ENCODE data around the gene SLC16A12. TPM values are rescaled to one million over a fixed set of nuclear protein-coding genes. Genes with fewer than 3 reads are reported as not detected.
A peak's percentile ranks its signal among the peaks of the same experiment; 100 is the strongest.

SLC16A12 gene
- total and polyA plus RNA-seq, 2 donors (not counting 3 experiments of a cell fraction or from before 2014, with no cell fraction given) = not detected

DNA sequence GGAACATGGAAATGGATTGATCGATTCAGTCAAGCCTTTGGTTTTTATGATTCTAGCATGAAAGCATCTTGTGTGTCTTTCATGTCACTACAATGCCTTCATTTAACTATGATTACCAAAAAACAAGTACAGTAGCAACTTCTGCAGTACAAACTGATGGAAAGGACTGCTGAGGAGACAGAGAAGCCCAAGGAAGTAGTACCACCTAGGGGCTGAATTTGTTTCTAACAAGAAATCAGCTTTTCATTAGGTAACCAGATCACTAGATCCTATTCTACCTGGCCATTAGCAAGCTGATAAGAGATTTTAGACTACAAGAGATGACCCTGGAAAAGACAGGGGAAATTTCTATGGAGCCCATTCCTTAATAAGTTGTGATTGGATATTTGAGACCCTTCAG lies 146.1 kb downstream of the SLC16A12 start:
- Histone ChIP-seq H4K20me1 (replicated peaks; ENCODE audit: control insufficient read depth, extremely low read depth, insufficient read depth, low read length) (no peaks in the 10 kb centered on the region), H2AFZ (ENCODE audit: low read depth, low read length) (no peak overlapping the region), H3K36me3 (ENCODE audit: control insufficient read depth in 2 of 2, extremely low read depth in 1 of 2, insufficient read depth in 2 of 2, low read length in 2 of 2) (no peaks in the 10 kb centered on the region), H3K4me2 (ENCODE audit: insufficient read depth, low read length) (no peak overlapping the region), H3K9me1 (replicated peaks; ENCODE audit: control insufficient read depth, extremely low read depth, insufficient read depth, low read length) (no peaks in the 10 kb centered on the region), H3K9ac (replicated peaks; ENCODE audit: extremely low read depth, insufficient read depth, low read length) (no peak overlapping the region), H3K27ac (ENCODE audit: insufficient read depth, low read depth, low read length) (no peak overlapping the region), H3K4me3 (replicated peaks in 1 of 3; ENCODE audit: insufficient read depth in 1 of 3, low read depth in 1 of 3, low read length in 3 of 3) (no peak overlapping the region), H3K79me2 (ENCODE audit: control insufficient read depth, insufficient read depth, low read length) (no peaks in the 10 kb centered on the region), H3K9me3 (replicated peaks; ENCODE audit: control insufficient read depth, insufficient read depth, low read length) (no peaks in the 10 kb centered on the region), H3K4me1 (ENCODE audit: control insufficient read depth, extremely low read depth, insufficient read depth, low read length) (peaks cover 10% of the 10 kb centered on the region), H3K27me3 (ENCODE audit: control insufficient read depth in 2 of 2, insufficient read depth in 2 of 2, low read length in 2 of 2) (peaks cover 2 to 3% of the 10 kb centered on the region in 2 experiments)
- DNase-seq (ENCODE audit: low read depth, low spot score) (peak; percentile 45), FAIRE-seq (no peak)
- dilution Hi-C loops (cut with MboI; ENCODE audit: extremely low pct_ligation_motif_present, low sequenced_read_pairs) = no loop called here
- CTCF ChIA-PET = interaction anchor here (0.8 to 2.4 kb wide), 8 partner anchors 14 to 402 kb away, joined by 3 to 21 read pairs (median 4); no protein-coding TSS in a partner anchor
- no TSS peak for BruUV-seq (replicated peaks)
- intact Hi-C loops (cut with micrococcal nuclease) = loop anchor here (1.0 kb wide), 1 partner anchor 172 kb away; no protein-coding TSS in a partner anchor
- TF ChIP-seq EZH2 (IDR thresholded peaks at IDR 0.05; ENCODE audit: borderline replicate concordance, low read depth, low read length, severe bottlenecking) = no peak
- TF ChIP-seq, protein P1, sequence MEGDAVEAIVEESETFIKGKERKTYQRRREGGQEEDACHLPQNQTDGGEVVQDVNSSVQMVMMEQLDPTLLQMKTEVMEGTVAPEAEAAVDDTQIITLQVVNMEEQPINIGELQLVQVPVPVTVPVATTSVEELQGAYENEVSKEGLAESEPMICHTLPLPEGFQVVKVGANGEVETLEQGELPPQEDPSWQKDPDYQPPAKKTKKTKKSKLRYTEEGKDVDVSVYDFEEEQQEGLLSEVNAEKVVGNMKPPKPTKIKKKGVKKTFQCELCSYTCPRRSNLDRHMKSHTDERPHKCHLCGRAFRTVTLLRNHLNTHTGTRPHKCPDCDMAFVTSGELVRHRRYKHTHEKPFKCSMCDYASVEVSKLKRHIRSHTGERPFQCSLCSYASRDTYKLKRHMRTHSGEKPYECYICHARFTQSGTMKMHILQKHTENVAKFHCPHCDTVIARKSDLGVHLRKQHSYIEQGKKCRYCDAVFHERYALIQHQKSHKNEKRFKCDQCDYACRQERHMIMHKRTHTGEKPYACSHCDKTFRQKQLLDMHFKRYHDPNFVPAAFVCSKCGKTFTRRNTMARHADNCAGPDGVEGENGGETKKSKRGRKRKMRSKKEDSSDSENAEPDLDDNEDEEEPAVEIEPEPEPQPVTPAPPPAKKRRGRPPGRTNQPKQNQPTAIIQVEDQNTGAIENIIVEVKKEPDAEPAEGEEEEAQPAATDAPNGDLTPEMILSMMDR (IDR thresholded peaks at IDR 0.05; ENCODE audit: extremely low read depth in 1 of 2, insufficient read depth in 1 of 2, low read depth in 1 of 2, low read length in 2 of 2) = peak in 1 of 2 donors; percentile 21
- POLR2A ChIA-PET = no interaction called here

DNA sequence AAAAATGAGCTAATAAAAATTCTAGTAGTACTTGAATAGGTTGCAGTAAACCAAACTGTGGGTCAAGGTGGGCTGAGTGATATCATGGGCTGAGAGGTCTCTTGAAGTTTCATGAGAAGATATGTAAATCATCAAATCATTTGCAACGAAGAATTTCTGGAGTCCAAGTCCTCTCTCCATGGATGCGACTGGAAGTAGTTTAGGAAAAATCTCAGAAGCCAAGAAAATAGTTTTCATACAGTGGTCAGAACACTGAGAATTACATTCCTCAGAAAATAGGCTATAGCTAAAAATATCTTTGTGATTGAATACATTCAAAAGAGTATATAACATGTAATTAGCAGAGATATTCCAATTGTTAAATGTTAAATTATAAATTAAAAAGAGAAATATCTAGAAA lies 146.6 kb downstream of the SLC16A12 start:
- H3K4me3 ChIP-seq (replicated peaks in 1 of 3; ENCODE audit: insufficient read depth in 1 of 3, low read depth in 1 of 3, low read length in 3 of 3) = no peak overlapping the region
- no peak overlapping the region for H3K27ac ChIP-seq (ENCODE audit: insufficient read depth, low read depth, low read length)
- ChIA-PET POLR2A (no interaction called here), CTCF (interaction anchor here (0.8 to 2.4 kb wide), 8 partner anchors 14 to 402 kb away, joined by 3 to 21 read pairs (median 4); no protein-coding TSS in a partner anchor)
- no peak overlapping the region for H3K9ac ChIP-seq (replicated peaks; ENCODE audit: extremely low read depth, insufficient read depth, low read length)
- peaks cover 4 to 5% of the 10 kb centered on the region in 2 experiments for H3K27me3 ChIP-seq (ENCODE audit: control insufficient read depth in 2 of 2, insufficient read depth in 2 of 2, low read length in 2 of 2)
- TF ChIP-seq, protein P1 (IDR thresholded peaks at IDR 0.05; ENCODE audit: extremely low read depth in 1 of 2, insufficient read depth in 1 of 2, low read depth in 1 of 2, low read length in 2 of 2) = no peak
- TF ChIP-seq POLR2A (IDR thresholded peaks at IDR 0.05; ENCODE audit: low read depth, low read length) (no peak), MYC (IDR thresholded peaks at IDR 0.05; ENCODE audit: low read depth, low read length) (no peak)
- H3K36me3 ChIP-seq (ENCODE audit: control insufficient read depth in 2 of 2, extremely low read depth in 1 of 2, insufficient read depth in 2 of 2, low read length in 2 of 2) = no peaks in the 10 kb centered on the region
- H3K4me1 ChIP-seq (ENCODE audit: control insufficient read depth, extremely low read depth, insufficient read depth, low read length) = peaks cover 10% of the 10 kb centered on the region
- no peaks in the 10 kb centered on the region for H4K20me1 ChIP-seq (replicated peaks; ENCODE audit: control insufficient read depth, extremely low read depth, insufficient read depth, low read length)
- DNase-seq (ENCODE audit: low read depth, low spot score) = no peak
- H3K79me2 ChIP-seq (ENCODE audit: control insufficient read depth, insufficient read depth, low read length) = no peaks in the 10 kb centered on the region
- intact Hi-C loops (cut with micrococcal nuclease) = loop anchor here (1.0 kb wide), 1 partner anchor 172 kb away; no protein-coding TSS in a partner anchor
- dilution Hi-C loops (cut with MboI; ENCODE audit: extremely low pct_ligation_motif_present, low sequenced_read_pairs) = no loop called here
- no peak overlapping the region for H2AFZ ChIP-seq (ENCODE audit: low read depth, low read length)
- no peaks in the 10 kb centered on the region for H3K9me1 ChIP-seq (replicated peaks; ENCODE audit: control insufficient read depth, extremely low read depth, insufficient read depth, low read length)
- H3K9me3 ChIP-seq (replicated peaks; ENCODE audit: control insufficient read depth, insufficient read depth, low read length) = no peaks in the 10 kb centered on the region
- FAIRE-seq = no peak
- H3K4me2 ChIP-seq (ENCODE audit: insufficient read depth, low read length) = no peak overlapping the region
- no TSS peak for BruUV-seq (replicated peaks)

Data from endothelial cell of umbilical vein (primary cell).